ENCODE data around the gene GSTT2B. TPM values are rescaled to one million over a fixed set of nuclear protein-coding genes. Genes with fewer than 3 reads are reported as not detected.

The GSTT2B gene
- polyA plus RNA-seq, 3 donors: 0.25 to 0.72 TPM; not detected in 1

GRCh38 chr22:23915290-23915689 lies 45.7 kb downstream of the GSTT2B start:
- Histone ChIP-seq H3K27ac (ENCODE audit: low read depth in 1 of 2, low read length in 2 of 2) (peak overlapping the region in 1 of 2 donors; percentile 88), H4K20me1 (ENCODE audit: insufficient read depth, low read length) (no peaks in the 10 kb centered on the region), H3K4me3 (replicated peaks in 1 of 3; ENCODE audit: low read depth in 2 of 3, low read length in 3 of 3) (no peak overlapping the region), H3K36me3 (replicated peaks in 1 of 2; ENCODE audit: control insufficient read depth in 1 of 2, insufficient read depth in 2 of 2, low read length in 2 of 2) (peaks cover 4 to 30% of the 10 kb centered on the region in 2 donors), H3K9ac (ENCODE audit: insufficient read depth, low read length, poor library complexity, severe bottlenecking) (no peak overlapping the region), H3K9me3 (replicated peaks in 1 of 2; ENCODE audit: control insufficient read depth in 1 of 2, insufficient read depth in 1 of 2, low read length in 2 of 2) (no peaks in the 10 kb centered on the region), H3K27me3 (ENCODE audit: control insufficient read depth in 2 of 2, insufficient read depth in 2 of 2, low read length in 2 of 2) (no peaks in the 10 kb centered on the region), H3K4me1 (ENCODE audit: control insufficient read depth in 1 of 2, insufficient read depth in 2 of 2, low read length in 2 of 2) (peaks cover 7 to 18% of the 10 kb centered on the region in 2 donors), H2AFZ (ENCODE audit: insufficient read depth, low read depth, low read length, poor library complexity, severe bottlenecking) (no peak overlapping the region), H3K4me2 (replicated peaks; ENCODE audit: extremely low read depth, low read length, poor library complexity, severe bottlenecking) (no peak overlapping the region), H3K79me2 (ENCODE audit: insufficient read depth, low read length) (no peaks in the 10 kb centered on the region)
- intact Hi-C loops (cut with micrococcal nuclease): loop anchor here in 1 of 2 donors (2.0 kb wide), 1 partner anchor 20 kb away; the partner anchor contains the start of gene MIF
- H3K27me3 Mint-ChIP-seq (ENCODE audit: low read depth in 3 of 3): peaks cover 0 to 8% (median 5%) of the 10 kb centered on the region in 3 donors
- peak overlapping the region in 1 of 2 donors; percentile 38 for H3K4me3 Mint-ChIP-seq
- no peak for DNase-seq
- peaks cover 9 to 22% of the 10 kb centered on the region in 2 donors for H3K36me3 Mint-ChIP-seq
- WGBS (ENCODE audit: insufficient coverage): no CpG with 5 or more reads among the region's 3 CpGs
- H3K27ac Mint-ChIP-seq: peak overlapping the region in 3 of 7 donors; percentile 11 to 63 (median 16)
- H3K9me3 Mint-ChIP-seq: no peaks in the 10 kb centered on the region
- H3K4me1 Mint-ChIP-seq: peaks cover 10% of the 10 kb centered on the region
- TF ChIP-seq, protein P1, sequence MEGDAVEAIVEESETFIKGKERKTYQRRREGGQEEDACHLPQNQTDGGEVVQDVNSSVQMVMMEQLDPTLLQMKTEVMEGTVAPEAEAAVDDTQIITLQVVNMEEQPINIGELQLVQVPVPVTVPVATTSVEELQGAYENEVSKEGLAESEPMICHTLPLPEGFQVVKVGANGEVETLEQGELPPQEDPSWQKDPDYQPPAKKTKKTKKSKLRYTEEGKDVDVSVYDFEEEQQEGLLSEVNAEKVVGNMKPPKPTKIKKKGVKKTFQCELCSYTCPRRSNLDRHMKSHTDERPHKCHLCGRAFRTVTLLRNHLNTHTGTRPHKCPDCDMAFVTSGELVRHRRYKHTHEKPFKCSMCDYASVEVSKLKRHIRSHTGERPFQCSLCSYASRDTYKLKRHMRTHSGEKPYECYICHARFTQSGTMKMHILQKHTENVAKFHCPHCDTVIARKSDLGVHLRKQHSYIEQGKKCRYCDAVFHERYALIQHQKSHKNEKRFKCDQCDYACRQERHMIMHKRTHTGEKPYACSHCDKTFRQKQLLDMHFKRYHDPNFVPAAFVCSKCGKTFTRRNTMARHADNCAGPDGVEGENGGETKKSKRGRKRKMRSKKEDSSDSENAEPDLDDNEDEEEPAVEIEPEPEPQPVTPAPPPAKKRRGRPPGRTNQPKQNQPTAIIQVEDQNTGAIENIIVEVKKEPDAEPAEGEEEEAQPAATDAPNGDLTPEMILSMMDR (IDR thresholded peaks at IDR 0.05): no peak

DNA sequence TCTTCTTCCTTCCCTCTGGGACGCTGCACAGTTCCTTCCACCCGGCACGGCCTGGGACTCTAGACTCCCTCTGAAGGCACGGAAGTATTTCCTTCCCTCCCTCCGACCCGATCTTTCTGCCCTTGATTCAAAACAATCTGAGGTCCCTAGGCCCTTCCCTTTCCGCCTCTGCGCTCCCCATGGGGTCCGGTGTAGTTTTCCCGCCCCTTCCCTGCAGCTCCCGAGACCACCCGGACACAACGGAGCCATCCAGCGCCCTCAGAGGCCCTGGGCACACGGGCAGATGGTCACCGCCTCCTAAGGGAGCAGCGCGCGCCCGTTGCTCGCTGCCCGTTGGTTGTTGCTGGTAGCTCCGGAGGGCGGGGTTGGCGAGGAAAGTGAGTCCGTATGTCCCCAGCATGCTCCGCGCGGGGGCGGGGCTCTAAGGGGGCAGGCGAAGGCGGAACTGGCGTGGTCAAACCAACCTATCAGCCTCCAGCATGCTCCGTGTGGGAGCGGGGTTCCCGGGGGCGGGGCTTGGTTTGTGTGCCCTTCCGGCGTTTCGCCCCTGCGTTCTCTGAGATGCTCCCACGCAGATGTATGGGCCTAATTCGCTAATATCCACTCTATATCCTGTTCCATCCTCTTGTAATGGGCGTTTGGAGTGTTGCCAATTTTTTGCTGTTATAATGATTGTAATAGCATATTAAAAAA lies 47.2 kb downstream of the GSTT2B start:
- peaks cover 10% of the 10 kb centered on the region for H3K4me1 Mint-ChIP-seq
- Histone ChIP-seq H3K4me3 (replicated peaks in 1 of 3; ENCODE audit: low read depth in 2 of 3, low read length in 3 of 3) (peak overlapping the region; percentile 52 to 80 (median 70)), H3K9me3 (replicated peaks in 1 of 2; ENCODE audit: control insufficient read depth in 1 of 2, insufficient read depth in 1 of 2, low read length in 2 of 2) (no peaks in the 10 kb centered on the region), H2AFZ (ENCODE audit: insufficient read depth, low read depth, low read length, poor library complexity, severe bottlenecking) (peak overlapping the region; percentile 87), H4K20me1 (ENCODE audit: insufficient read depth, low read length) (no peaks in the 10 kb centered on the region), H3K4me1 (ENCODE audit: control insufficient read depth in 1 of 2, insufficient read depth in 2 of 2, low read length in 2 of 2) (peaks cover 7 to 18% of the 10 kb centered on the region in 2 donors), H3K27ac (ENCODE audit: low read depth in 1 of 2, low read length in 2 of 2) (peak overlapping the region; percentile 71 to 88), H3K4me2 (replicated peaks; ENCODE audit: extremely low read depth, low read length, poor library complexity, severe bottlenecking) (peak overlapping the region; percentile 82), H3K79me2 (ENCODE audit: insufficient read depth, low read length) (no peaks in the 10 kb centered on the region), H3K36me3 (replicated peaks in 1 of 2; ENCODE audit: control insufficient read depth in 1 of 2, insufficient read depth in 2 of 2, low read length in 2 of 2) (peaks cover 0 to 18% of the 10 kb centered on the region in 2 donors), H3K27me3 (ENCODE audit: control insufficient read depth in 2 of 2, insufficient read depth in 2 of 2, low read length in 2 of 2) (no peaks in the 10 kb centered on the region), H3K9ac (ENCODE audit: insufficient read depth, low read length, poor library complexity, severe bottlenecking) (peak overlapping the region; percentile 77)
- H3K27ac Mint-ChIP-seq: peak overlapping the region; percentile 91 to 99 (median 98)
- TF ChIP-seq, protein P1 (IDR thresholded peaks at IDR 0.05): no peak
- peak overlapping the region; percentile 97 to 99 for H3K4me3 Mint-ChIP-seq
- peaks cover 1 to 4% (median 2%) of the 10 kb centered on the region in 3 donors for H3K27me3 Mint-ChIP-seq (ENCODE audit: low read depth in 3 of 3)
- intact Hi-C loops (cut with micrococcal nuclease): loop anchor here (2.0 to 5.0 kb wide), 3 partner anchors 19 to 127 kb away; partner anchors contain the start of genes MIF (in 2 of the 2), DDT (in 1 of the 2) and SMARCB1 (in 1 of the 2)
- peak; percentile 98 for DNase-seq
- peaks cover 7 to 10% of the 10 kb centered on the region in 2 donors for H3K36me3 Mint-ChIP-seq
- H3K9me3 Mint-ChIP-seq: no peaks in the 10 kb centered on the region
- under 1% methylated on average over 33 of the region's 44 CpGs for whole genome bisulfite sequencing (ENCODE audit: insufficient coverage)

All from CD14-positive monocyte (primary cell).